HK-2 (cell line): ENCODE measurements around the gene LIN28A.
A peak's percentile ranks its signal among the peaks of the same experiment; 100 is the strongest.
"Not testable (repeated sequence)": the region's sequence is repeated elsewhere in the genome, so short reads cannot be mapped to it uniquely, and the experiment has no call there.

Experiments
- DNase-seq: peaks from one replicate; pipeline ENCODE4 v3.0.0-alpha.2; 2018; ENCODE audit not compliant: unreplicated experiment

LIN28A gene, protein sequence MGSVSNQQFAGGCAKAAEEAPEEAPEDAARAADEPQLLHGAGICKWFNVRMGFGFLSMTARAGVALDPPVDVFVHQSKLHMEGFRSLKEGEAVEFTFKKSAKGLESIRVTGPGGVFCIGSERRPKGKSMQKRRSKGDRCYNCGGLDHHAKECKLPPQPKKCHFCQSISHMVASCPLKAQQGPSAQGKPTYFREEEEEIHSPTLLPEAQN

DNA sequence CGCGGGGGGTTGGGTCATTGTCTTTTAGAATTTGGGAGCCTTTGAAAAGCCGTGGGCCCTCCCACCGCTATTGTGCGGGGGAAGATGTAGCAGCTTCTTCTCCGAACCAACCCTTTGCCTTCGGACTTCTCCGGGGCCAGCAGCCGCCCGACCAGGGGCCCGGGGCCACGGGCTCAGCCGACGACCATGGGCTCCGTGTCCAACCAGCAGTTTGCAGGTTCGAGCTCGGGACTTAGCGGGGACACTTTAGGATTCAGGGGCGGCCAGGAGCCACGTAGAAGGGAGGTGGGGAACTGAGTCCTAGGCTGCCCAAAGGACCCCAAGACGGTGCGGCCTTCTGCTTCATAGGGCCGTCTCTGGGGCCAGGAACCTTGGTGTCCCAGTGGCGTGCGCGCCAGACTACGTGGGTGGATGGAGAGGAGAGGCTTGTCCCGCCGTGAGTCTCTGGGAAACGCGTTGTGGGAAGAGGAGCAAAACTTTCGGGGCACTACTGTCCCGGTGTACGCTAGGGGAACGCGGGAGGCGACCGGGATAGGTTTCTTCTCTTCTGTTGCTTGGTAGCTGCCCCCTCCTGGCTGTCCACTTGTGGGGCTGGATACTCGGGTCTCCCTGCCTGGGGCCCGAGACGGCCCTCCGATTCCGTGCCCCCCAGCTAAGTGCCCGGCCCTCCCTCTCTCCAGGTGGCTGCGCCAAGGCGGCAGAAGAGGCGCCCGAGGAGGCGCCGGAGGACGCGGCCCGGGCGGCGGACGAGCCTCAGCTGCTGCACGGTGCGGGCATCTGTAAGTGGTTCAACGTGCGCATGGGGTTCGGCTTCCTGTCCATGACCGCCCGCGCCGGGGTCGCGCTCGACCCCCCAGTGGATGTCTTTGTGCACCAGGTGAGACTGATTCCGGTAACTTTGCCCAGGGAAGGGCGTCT, at the start of gene LIN28A:
Gene LIN28A (plus strand): TSS at position 112 of the 918 bp plus-strand sequence. CDS start 75 bp downstream, at position 187.
- no peak for DNase-seq

- DNase-seq, result no peak
Measured at GRCh38 chr1:26361605-26362122, 49.0 kb upstream of the LIN28A start.

DNA sequence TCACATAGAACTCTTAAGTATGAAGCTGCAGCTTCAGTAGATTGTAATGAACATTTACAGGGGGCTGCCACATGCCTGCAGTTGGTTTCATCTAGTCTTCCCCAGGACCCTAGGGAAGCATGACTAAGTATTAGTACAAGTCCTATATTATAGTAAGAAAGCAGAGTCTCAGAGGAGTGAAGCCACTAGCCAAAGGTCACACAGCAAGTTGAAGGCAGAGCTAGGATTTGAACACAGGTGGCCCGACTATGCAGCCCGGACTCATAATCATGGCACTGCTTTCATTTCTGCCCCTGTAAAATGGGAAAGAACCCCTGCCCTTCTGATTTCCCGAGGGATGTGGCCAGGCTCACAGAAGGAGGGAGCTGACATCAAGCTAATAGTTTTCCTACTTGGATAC, 48.3 kb upstream of the LIN28A start:
- DNase-seq, result no peak

- DNase-seq, result peak; percentile 85
Measured at GRCh38 chr1:26363549-26364448, 46.8 kb upstream of the LIN28A start.

- DNase-seq, result no peak
Measured at GRCh38 chr1:26364956-26365355, 45.7 kb upstream of the LIN28A start.

- DNase-seq, result no peak
Measured at GRCh38 chr1:26367441-26367840, 43.2 kb upstream of the LIN28A start.

- no peak for DNase-seq
Measured at GRCh38 chr1:26368006-26368405, 42.6 kb upstream of the LIN28A start.

- no peak for DNase-seq
Measured at GRCh38 chr1:26368486-26368885, 42.1 kb upstream of the LIN28A start.

- DNase-seq, result no peak
Measured at GRCh38 chr1:26370591-26371382, 39.8 kb upstream of the LIN28A start.

DNA sequence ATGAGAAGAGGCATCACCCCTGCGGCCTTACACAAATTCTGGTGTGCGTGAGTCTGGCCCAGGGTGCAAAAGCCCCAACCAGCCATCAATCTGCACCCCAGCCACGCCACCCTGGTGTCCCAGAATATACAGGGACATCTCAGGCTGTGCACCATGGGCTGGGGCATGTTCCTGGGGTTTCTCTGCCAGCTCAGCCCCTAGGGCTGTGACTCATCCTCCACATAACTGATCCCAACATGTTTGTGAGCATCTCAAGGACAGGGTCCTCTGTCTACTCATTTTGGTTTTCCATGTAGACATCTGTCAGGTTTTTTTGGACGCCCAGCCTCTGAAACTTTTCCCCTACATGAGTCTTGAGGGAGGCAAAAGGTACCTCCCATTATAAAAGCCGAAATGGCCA, 38.6 kb upstream of the LIN28A start:
- DNase-seq, result no peak

DNA sequence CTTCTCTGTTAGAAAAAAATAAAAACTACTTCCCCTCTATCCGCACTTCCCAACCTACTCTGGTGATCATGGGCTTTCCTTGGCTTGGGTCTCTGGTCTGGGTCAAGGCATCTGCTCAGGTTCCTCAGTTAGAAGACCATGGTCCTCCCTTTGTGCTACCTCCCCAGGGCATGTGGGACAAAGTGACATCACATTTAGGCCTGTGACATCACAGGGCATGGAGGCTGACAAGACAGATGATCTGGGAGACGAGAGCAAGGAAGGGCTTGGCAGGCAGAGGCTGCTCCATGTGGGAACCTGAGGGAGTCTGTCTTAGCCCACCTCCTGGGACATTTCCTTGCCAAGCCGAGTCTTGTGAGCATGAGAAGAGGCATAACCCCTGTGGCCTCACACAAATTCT, 38.0 kb upstream of the LIN28A start, which contains the start of gene ZNF683:
Gene ZNF683 (minus strand): TSS at position 140 of the 400 bp plus-strand sequence. CDS start 4,179 bp downstream, outside the sequence.
- DNase-seq, result not testable (repeated sequence)

DNA sequence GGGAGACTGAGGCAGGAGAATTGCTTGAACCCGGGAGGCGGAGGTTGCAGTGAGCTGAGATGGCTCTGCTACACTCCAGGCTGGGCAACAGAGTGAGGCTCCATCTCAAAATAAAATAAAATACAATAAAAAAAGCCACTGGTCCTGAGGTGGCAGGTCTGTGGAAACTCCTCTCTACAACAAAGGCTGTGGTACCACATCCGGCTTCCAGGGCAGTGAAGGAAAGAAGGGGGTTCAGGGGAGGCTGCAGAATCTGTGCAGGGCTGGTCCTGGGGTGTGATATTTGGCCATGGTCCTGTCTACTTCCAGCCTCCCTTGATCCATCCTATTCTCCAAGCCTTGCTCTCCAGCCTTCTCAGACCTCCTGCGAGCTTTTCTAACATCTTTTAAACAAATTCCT, 37.3 kb upstream of the LIN28A start:
- DNase-seq, result no peak

DNA sequence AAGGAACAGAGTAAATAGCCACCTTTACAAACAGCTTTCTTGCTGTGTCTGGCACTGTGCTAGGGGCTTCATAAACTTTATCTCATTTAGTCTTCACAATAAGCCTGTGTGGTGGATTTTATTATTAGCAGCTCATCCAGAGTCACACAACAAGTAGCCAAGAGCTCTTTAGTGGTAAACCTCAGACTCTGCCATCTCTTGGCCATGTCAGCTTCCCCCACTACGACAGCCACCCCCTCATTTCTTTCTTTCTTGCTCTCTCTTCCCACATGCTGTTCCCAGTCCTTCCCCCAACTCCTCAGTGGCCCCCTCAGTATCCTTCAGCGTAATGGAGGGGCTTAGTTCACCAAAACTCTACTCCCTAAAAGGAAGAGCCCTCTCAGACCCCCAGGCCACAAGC, 36.8 kb upstream of the LIN28A start:
- DNase-seq, result no peak

GRCh38 chr1:26374361-26374760, 36.3 kb upstream of the LIN28A start:
- DNase-seq, result not testable (repeated sequence)

- no peak for DNase-seq
Measured at GRCh38 chr1:26375081-26375480, 35.5 kb upstream of the LIN28A start.

DNA sequence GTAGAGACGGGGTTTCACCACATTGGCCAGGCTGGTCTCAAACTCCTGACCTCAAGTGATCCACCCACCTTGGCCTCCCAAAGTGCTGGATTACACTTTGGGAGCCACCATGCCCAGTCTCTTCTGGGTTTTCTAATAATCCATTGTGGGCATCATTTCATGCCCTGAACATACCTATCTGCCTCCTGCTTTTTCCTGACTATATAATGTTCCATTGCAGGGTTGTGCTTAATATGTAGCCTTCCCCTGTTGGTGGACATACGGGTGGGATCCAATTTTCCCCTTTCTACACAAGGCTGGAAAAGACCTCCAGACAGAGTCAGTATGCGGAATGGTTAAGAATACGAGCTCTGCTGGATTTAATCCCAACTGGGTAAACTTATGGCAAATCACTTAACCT, 34.6 kb upstream of the LIN28A start:
- no peak for DNase-seq

DNA sequence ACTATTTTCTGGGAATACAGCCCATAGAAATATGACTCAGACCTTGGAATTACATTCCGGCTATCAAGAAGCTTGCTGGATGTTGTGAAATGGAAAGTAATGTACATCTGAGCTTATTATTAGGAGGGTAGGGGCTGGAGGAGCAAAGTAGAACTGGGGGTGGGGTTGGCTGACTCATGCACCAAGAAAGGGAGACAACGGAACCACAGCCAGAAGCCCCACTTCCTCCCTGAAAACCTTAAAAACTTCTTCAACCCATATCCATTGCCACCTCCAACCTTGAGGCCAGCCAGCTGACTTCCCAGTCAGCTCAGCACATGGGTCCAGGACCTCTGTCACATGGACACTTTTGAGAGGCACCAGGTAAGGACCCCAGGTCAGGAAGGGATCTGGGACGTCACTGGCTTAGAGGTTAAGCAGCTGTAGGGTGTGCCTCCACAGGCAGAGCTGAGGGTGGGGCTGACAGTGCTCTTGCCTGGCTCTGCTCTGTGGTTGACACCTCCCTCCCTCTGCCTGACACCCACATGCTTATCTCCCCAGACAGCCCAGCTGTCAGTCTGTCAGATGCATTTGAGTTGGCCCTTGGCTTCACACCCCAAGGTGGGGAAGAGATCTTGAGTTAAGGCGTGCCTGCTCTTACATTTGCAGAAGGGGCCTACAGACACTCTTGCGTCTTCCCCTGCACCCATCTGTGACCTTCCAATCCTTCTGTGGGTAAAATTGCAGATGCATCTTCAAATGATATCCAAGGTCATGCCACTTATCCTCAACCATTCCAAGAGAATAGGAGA, 32.3 kb upstream of the LIN28A start:
- DNase-seq, result no peak

DNA sequence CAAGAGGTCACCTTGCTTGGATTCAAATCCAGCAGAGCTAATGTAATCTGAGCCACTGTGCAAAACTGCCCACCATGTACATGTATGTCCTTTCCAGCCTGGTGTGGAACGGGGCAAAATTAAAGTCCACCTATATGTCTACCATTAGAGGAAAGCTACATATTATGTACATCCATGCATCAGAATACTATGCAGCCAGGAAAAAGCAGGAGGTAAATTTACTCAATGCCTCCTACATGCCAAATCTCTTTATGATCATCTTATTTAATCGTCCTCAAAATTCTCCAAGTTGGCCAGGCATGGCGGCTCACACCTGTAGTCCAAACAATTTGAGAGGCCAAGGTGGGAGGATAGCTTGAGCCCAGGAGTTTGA, 31.8 kb upstream of the LIN28A start:
- no peak for DNase-seq

- DNase-seq, result no peak
Measured at GRCh38 chr1:26384076-26384475, 26.5 kb upstream of the LIN28A start.

DNA sequence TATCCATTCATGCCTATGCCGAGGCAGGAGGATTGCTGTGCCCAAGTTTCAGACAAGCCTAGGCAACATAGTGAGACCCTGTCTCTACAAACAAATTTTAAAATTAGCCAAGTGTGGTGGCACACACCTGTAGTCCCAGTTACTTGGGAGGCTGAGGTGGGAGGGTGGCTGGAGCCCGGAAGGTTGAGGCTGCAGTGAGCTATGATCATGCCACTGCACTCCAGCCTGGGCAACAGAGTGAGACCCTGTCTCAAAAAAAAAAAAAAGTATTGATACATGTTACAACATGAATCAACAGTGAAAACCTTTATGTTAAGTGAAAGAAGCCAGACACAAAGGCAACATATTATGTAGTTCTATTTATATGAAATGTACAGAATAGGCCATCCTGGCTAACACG, 25.6 kb upstream of the LIN28A start:
- not testable (repeated sequence) for DNase-seq
